ENCODE data around the gene SUGCT.

DNA sequence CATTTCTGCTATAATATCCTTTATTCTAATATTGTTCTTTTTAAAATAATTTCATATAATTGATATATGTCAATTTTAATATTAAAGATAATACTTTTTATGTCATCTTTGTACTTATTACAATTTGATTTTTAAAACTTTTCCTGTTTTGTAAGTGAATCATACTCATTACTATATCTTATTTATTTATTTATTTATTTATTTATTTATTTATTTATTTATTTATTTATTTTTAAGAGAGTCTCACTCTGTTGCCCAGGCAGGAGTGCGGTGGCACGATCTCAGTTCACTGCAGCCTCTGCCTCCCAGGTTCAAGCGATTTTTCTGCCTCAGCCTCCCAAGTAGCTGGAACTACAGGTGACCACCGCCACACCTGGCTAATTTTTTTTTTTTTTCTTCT lies 215.3 kb downstream of the SUGCT start:
- TF ChIP-seq, protein P1, sequence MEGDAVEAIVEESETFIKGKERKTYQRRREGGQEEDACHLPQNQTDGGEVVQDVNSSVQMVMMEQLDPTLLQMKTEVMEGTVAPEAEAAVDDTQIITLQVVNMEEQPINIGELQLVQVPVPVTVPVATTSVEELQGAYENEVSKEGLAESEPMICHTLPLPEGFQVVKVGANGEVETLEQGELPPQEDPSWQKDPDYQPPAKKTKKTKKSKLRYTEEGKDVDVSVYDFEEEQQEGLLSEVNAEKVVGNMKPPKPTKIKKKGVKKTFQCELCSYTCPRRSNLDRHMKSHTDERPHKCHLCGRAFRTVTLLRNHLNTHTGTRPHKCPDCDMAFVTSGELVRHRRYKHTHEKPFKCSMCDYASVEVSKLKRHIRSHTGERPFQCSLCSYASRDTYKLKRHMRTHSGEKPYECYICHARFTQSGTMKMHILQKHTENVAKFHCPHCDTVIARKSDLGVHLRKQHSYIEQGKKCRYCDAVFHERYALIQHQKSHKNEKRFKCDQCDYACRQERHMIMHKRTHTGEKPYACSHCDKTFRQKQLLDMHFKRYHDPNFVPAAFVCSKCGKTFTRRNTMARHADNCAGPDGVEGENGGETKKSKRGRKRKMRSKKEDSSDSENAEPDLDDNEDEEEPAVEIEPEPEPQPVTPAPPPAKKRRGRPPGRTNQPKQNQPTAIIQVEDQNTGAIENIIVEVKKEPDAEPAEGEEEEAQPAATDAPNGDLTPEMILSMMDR (IDR thresholded peaks at IDR 0.05), result no peak
- no peak for TF ChIP-seq POLR2A (IDR thresholded peaks at IDR 0.05)

All from stomach (tissue), 4 donors.